IMR-90 (cell line): Measurements from ENCODE around the gene NR6A1. TPM values are rescaled to one million over a fixed set of nuclear protein-coding genes. Genes with fewer than 3 reads are reported as not detected.

Experiments used
- ATAC-seq: fragments of 200-7000 bp; cut with Tn5 transposase; 2 replicates; pipeline ENCODE4 v1.9.1; 2020; ENCODE audit warnings: low read depth, mild to moderate bottlenecking, moderate library complexity
- BruUV-seq: library from RNA; stranded (reverse); fragments of 400-500 nt; replicated peaks from 2 replicates; lab custom pipeline; 2021; lab: Mats Ljungman, UMichigan
- CTCF ChIA-PET: fragments of 300-600 bp; formaldehyde crosslinking; extraction: SDS; loops from one replicate; lab custom pipeline; 2021; ENCODE audit warnings: antibody characterized with exemption; lab: Yijun Ruan, JAX
- POLR2A ChIA-PET: fragments of 300-600 bp; sonication (Branson Sonifier 250); formaldehyde crosslinking; loops from one replicate; lab custom pipeline; 2022; ENCODE audit warnings: antibody characterized with exemption; ENCODE audit not compliant: unreplicated experiment; lab: Charles Lee
- DNase-seq: peaks from one replicate; pipeline ENCODE4 v3.0.0; 2013
- H2AFZ ChIP-seq: replicated peaks from 2 replicates; pipeline ENCODE3; 2013; ENCODE audit warnings: low read length, mild to moderate bottlenecking; ENCODE audit not compliant: poor library complexity
- H2AK5ac ChIP-seq: 2 replicates; pipeline ENCODE4 v1.6.1; 2013; ENCODE audit warnings: low read depth, low read length, inconsistent platforms
- H2AK9ac ChIP-seq: replicated peaks from 2 replicates; pipeline ENCODE3; 2013; ENCODE audit warnings: mild to moderate bottlenecking, low read depth, low read length, moderate library complexity; ENCODE audit not compliant: poor library complexity
- H2BK120ac ChIP-seq: 2 replicates; pipeline ENCODE4 v1.6.1; 2013; ENCODE audit warnings: low read depth, low read length, inconsistent platforms
- H2BK15ac ChIP-seq: 3 replicates; pipeline ENCODE4 v1.6.1; 2013; ENCODE audit warnings: low read depth, low read length, inconsistent platforms
- H2BK20ac ChIP-seq: 2 replicates; pipeline ENCODE4 v1.6.1; 2013; ENCODE audit warnings: low read depth, mild to moderate bottlenecking, inconsistent platforms, low read length, moderate library complexity
- H2BK5ac ChIP-seq: 2 replicates; pipeline ENCODE4 v1.6.1; 2013; ENCODE audit warnings: mild to moderate bottlenecking, low read depth, low read length, inconsistent platforms; ENCODE audit not compliant: poor library complexity, severe bottlenecking
- H3K14ac ChIP-seq: replicated peaks from 2 replicates; pipeline ENCODE4 v1.6.1; 2013; ENCODE audit warnings: low read depth, low read length, inconsistent platforms
- H3K18ac ChIP-seq: 2 replicates; pipeline ENCODE4 v1.6.1; 2013; ENCODE audit warnings: low read depth, low read length, control low read depth
- H3K23ac ChIP-seq: 2 replicates; pipeline ENCODE4 v1.6.1; 2013; ENCODE audit warnings: low read depth, low read length, inconsistent platforms
- H3K27ac ChIP-seq: 2 replicates; pipeline ENCODE4 v1.5.1; 2013; ENCODE audit warnings: mild to moderate bottlenecking, control low read depth, low read length; ENCODE audit not compliant: insufficient read depth
- H3K27me3 ChIP-seq: 2 replicates; pipeline ENCODE4 v1.6.1; 2013; ENCODE audit warnings: low read length; ENCODE audit not compliant: control insufficient read depth, insufficient read depth
- H3K36me3 ChIP-seq: 2 replicates; pipeline ENCODE4 v1.6.1; 2013; ENCODE audit warnings: low read length, mixed read lengths; ENCODE audit not compliant: control insufficient read depth, insufficient read depth
- H3K4ac ChIP-seq: 2 replicates; pipeline ENCODE4 v1.6.1; 2013; ENCODE audit warnings: low read depth, low read length, inconsistent platforms
- H3K4me1 ChIP-seq: 2 replicates; pipeline ENCODE4 v1.6.1; 2013; ENCODE audit warnings: low read length, mixed read lengths; ENCODE audit not compliant: control insufficient read depth, insufficient read depth
- H3K4me2 ChIP-seq: 2 replicates; pipeline ENCODE4 v1.6.1; 2013; ENCODE audit warnings: low read depth, mild to moderate bottlenecking, control low read depth, low read length, moderate library complexity
- H3K4me3 ChIP-seq: 2 replicates; pipeline ENCODE4 v1.5.1; 2013; ENCODE audit warnings: low read depth, mild to moderate bottlenecking, control low read depth, low read length, moderate library complexity; ENCODE audit not compliant: insufficient read depth
- H3K56ac ChIP-seq: 2 replicates; pipeline ENCODE4 v1.6.1; 2013; ENCODE audit warnings: low read length, inconsistent platforms; ENCODE audit not compliant: insufficient read depth; ENCODE audit errors: extremely low read depth
- H3K79me1 ChIP-seq, 2 experiments: 2 replicates each; pipeline ENCODE4 v1.6.1; 2013; ENCODE audit warnings: low read length in 2 of 2, inconsistent platforms in 1 of 2, low read depth in 1 of 2
- H3K9ac ChIP-seq: 2 replicates; pipeline ENCODE4 v1.6.1; 2013; ENCODE audit warnings: low read depth, low read length, control low read depth
- H3K9me1 ChIP-seq: 2 replicates; pipeline ENCODE4 v1.6.1; 2013; ENCODE audit warnings: low read length, inconsistent platforms; ENCODE audit not compliant: insufficient read depth
- H3K9me3 ChIP-seq: 2 replicates; pipeline ENCODE4 v1.6.1; 2013; ENCODE audit warnings: low read length; ENCODE audit not compliant: control insufficient read depth, insufficient read depth
- H4K20me1 ChIP-seq: 2 replicates; pipeline ENCODE4 v1.6.1; 2013; ENCODE audit warnings: low read length, inconsistent platforms; ENCODE audit not compliant: insufficient read depth
- H4K5ac ChIP-seq: 2 replicates; pipeline ENCODE4 v1.6.1; 2013; ENCODE audit warnings: mild to moderate bottlenecking, low read depth, low read length, control low read depth
- H4K8ac ChIP-seq, 2 experiments: 2 replicates each; pipeline ENCODE4 v1.6.1; 2013; ENCODE audit warnings: low read depth in 2 of 2, low read length in 2 of 2, control low read depth in 1 of 2, inconsistent platforms in 1 of 2
- H4K91ac ChIP-seq: 2 replicates; pipeline ENCODE4 v1.6.1; 2013; ENCODE audit warnings: low read depth, low read length, inconsistent platforms; ENCODE audit not compliant: insufficient read depth
- FOS ChIP-seq: fragments of 150-350 bp; IDR thresholded peaks from 2 replicates; pipeline ENCODE4 v1.6.1; 2016; ENCODE audit warnings: low read depth, low read length
- MAFK ChIP-seq: IDR thresholded peaks from 2 replicates; pipeline ENCODE4 v1.6.1; 2012; ENCODE audit warnings: low read depth, low read length, improper control_type of control experiment
- MXI1 ChIP-seq: IDR thresholded peaks from 2 replicates; pipeline ENCODE4 v1.6.1; 2012; ENCODE audit warnings: low read depth, mild to moderate bottlenecking, low read length, moderate library complexity, borderline replicate concordance
- NFE2L2 ChIP-seq: fragments of 150-350 bp; IDR thresholded peaks from 2 replicates; pipeline ENCODE4 v1.6.1; 2016; ENCODE audit warnings: low read depth, mild to moderate bottlenecking, low read length
- POLR2A ChIP-seq: IDR thresholded peaks from 2 replicates; pipeline ENCODE4 v1.6.1; 2012; ENCODE audit warnings: mild to moderate bottlenecking, low read depth, low read length
- RCOR1 ChIP-seq: IDR thresholded peaks from 2 replicates; pipeline ENCODE4 v1.6.1; 2012; ENCODE audit warnings: mild to moderate bottlenecking, low read length, improper control_type of control experiment; ENCODE audit not compliant: insufficient replicate concordance
- RFX5 ChIP-seq: IDR thresholded peaks from 2 replicates; pipeline ENCODE4 v1.8.0; 2012; ENCODE audit warnings: low read depth, mild to moderate bottlenecking, low read length, moderate library complexity
- SMC3 ChIP-seq: fragments of 150-350 bp; IDR thresholded peaks from 2 replicates; pipeline ENCODE4 v1.6.1; 2016; ENCODE audit warnings: low read depth, mild to moderate bottlenecking, antibody characterized with exemption, low read length, moderate library complexity
- WGBS, 2 experiments: methylation state at CpG; one replicate each; pipeline versions ENCODE4 v1.1.5 to v1.1.7; 2013; ENCODE audit warnings: missing lambda C conversion rate in 2 of 2; ENCODE audit not compliant: insufficient read length in 1 of 2; ENCODE audit errors: extremely low coverage in 2 of 2; 5-methylcytosine and 5-hydroxymethylcytosine counted together
- dilution Hi-C: fragments of 300-500 bp; cut with HindIII; formaldehyde crosslinking; loops from one replicate; pipeline ENCODE4 v1.14.3; 2018; ENCODE audit warnings: low sequenced_read_pairs; ENCODE audit not compliant: unreplicated experiment
- in situ Hi-C: fragments of 300-500 bp; cut with MboI; formaldehyde crosslinking; loops from 3 replicates; pipeline ENCODE4 v1.14.3; 2019; ENCODE audit warnings: low sequenced_read_pairs, inconsistent platforms, mixed read lengths
- intact Hi-C: fragments of 100-400 bp; cut with micrococcal nuclease; formaldehyde crosslinking; loops from 2 replicates; pipeline ENCODE4 v1.10.0; 2022
- polyA plus RNA-seq, 3 experiments: library from polyadenylated mRNA; depleted of rRNA; stranded (reverse); fragments of >200 nt; gene quantifications; 2 replicates each; pipeline ENCODE4 v1.2.3, GENCODE V29; 2012; ENCODE audit warnings: low replicate concordance in 1 of 3
- total RNA-seq: library from RNA; depleted of rRNA; stranded (reverse); fragments of >200 nt; gene quantifications from 2 replicates; pipeline ENCODE4 v1.2.3, GENCODE V29; 2012
- TF ChIP-seq, protein P1 (sequence below): fragments of 150-350 bp; IDR thresholded peaks from 2 replicates; pipeline ENCODE4 v1.6.1; 2016; ENCODE audit warnings: low read depth, mild to moderate bottlenecking, low read length, moderate library complexity, borderline replicate concordance
- TF ChIP-seq, protein P2 (sequence below): fragments of 150-350 bp; IDR thresholded peaks from 2 replicates; pipeline ENCODE4 v1.6.1; 2017; ENCODE audit warnings: mild to moderate bottlenecking, antibody characterized with exemption, low read length, low read depth

NR6A1 gene
- total and polyA plus RNA-seq, 2 of the 4 experiments (the other 2 are of a cell fraction), result 0.14 to 0.36 TPM

DNA sequence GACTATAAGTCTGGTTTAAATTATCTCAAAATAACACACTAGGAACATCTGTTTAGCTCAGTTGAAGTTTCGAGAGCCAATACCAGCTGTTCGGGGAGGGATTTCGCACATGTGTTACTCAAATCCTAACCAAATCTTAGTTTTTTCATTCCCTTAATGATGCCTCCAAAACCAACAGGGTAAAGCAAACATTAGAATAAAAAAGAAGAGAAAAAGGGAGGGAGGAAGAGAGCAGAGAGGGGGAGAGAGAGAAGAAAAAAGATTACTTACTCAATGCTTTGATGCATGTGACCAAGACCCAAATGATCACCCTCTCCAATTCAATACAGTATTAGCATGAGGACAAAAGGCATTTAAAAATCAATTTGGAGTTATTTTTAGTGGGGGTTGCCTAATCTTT is 177.9 kb downstream of the NR6A1 start:
- Histone ChIP-seq H2BK5ac (no peak overlapping the region), H2BK120ac (no peak overlapping the region), H3K79me1 (no peaks in the 10 kb centered on the region), H3K56ac (no peak overlapping the region), H4K20me1 (no peaks in the 10 kb centered on the region), H2BK15ac (no peak overlapping the region), H3K36me3 (no peaks in the 10 kb centered on the region), H3K9me1 (no peaks in the 10 kb centered on the region), H2AK5ac (no peak overlapping the region), H4K8ac (no peak overlapping the region), H3K4me3 (no peak overlapping the region), H3K27ac (no peak overlapping the region), H3K4me2 (no peak overlapping the region), H3K4me1 (peaks cover 6% of the 10 kb centered on the region), H2AK9ac (no peak overlapping the region), H3K18ac (no peak overlapping the region), H4K91ac (no peak overlapping the region), H3K27me3 (peaks cover 10% of the 10 kb centered on the region), H3K9me3 (no peaks in the 10 kb centered on the region), H3K9ac (no peak overlapping the region), H3K23ac (no peak overlapping the region), H2AFZ (no peak overlapping the region), H3K14ac (no peak overlapping the region), H3K4ac (no peak overlapping the region), H4K5ac (no peak overlapping the region), H2BK20ac (no peak overlapping the region)
- in situ Hi-C loops (no loop called here), intact Hi-C loops (loop anchor here (5.0 kb wide), 1 partner anchor 331 kb away; no protein-coding TSS in a partner anchor), dilution Hi-C loops (no loop called here)
- no peak for TF ChIP-seq NFE2L2
- no peak for TF ChIP-seq SMC3
- no peak for TF ChIP-seq FOS
- no peak for TF ChIP-seq MXI1
- no peak for TF ChIP-seq RCOR1
- TF ChIP-seq MAFK, result no peak
- TF ChIP-seq, protein P1, sequence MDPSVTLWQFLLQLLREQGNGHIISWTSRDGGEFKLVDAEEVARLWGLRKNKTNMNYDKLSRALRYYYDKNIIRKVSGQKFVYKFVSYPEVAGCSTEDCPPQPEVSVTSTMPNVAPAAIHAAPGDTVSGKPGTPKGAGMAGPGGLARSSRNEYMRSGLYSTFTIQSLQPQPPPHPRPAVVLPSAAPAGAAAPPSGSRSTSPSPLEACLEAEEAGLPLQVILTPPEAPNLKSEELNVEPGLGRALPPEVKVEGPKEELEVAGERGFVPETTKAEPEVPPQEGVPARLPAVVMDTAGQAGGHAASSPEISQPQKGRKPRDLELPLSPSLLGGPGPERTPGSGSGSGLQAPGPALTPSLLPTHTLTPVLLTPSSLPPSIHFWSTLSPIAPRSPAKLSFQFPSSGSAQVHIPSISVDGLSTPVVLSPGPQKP, result no peak
- TF ChIP-seq RFX5, result no peak
- TF ChIP-seq POLR2A, result no peak
- TF ChIP-seq, protein P2, sequence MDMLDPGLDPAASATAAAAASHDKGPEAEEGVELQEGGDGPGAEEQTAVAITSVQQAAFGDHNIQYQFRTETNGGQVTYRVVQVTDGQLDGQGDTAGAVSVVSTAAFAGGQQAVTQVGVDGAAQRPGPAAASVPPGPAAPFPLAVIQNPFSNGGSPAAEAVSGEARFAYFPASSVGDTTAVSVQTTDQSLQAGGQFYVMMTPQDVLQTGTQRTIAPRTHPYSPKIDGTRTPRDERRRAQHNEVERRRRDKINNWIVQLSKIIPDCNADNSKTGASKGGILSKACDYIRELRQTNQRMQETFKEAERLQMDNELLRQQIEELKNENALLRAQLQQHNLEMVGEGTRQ, result no peak
- BruUV-seq, result no TSS peak
- DNase-seq (no peak), ATAC-seq (no peak)
- no CpG with 5 or more reads among the region's 3 CpGs for WGBS, 2 experiments
- ChIA-PET CTCF (no interaction called here), POLR2A (no interaction called here)
